ENCODE results near the gene PRDM16.

The PRDM16 gene

GRCh38 chr1:3334366-3334765 is 265.4 kb downstream of the PRDM16 start:
- TF ChIP-seq GATA1 (IDR thresholded peaks at IDR 0.05; ENCODE audit: low read depth, low read length), result no peak
- no peak for TF ChIP-seq POLR2A (IDR thresholded peaks at IDR 0.05; ENCODE audit: low read length)
- DNase-seq, result no peak

DNA sequence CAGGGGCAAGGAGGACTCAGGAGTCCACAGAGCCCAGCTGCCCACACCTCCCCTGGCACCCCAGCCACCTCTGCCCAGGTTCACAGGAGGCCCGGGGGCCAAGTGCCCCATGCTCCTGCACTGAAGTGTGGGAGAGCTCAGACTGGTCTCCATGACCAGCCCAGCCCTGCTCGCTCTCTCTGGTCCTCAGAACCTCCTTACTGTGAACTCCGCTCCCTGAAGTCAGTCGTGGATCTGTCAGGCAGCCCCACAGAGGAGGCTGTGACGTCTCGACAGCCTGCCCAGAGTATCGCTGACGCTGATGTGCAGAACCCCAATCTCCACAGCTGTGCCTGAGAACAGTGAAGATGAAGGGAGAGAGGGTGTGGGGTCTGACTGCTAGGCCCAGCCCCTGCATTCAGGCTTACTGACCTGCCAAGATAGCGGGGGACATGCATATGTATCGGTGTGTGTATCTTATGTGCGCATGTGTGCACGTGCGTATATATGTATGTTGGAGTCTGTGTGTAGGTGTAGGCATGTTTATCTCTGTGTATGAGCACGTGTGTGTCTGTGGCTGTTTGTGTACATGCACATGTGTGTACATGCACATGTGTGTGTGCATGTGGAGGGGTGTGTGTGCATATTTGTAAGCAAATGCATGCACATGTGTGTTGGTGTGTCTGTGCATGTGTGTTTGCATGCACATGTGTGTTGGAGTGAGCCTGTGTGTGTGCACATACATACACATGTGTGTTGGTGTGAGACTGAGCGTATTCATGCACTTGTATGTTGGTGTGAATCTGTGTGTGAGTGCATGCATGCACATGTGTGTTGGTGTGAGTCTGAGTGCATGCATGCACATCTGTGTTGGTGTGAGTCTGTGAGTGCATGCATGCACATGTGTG is 267.0 kb downstream of the PRDM16 start:
- TF ChIP-seq GATA1 (IDR thresholded peaks at IDR 0.05; ENCODE audit: low read depth, low read length) (no peak), POLR2A (IDR thresholded peaks at IDR 0.05; ENCODE audit: low read length) (no peak)
- DNase-seq, result no peak

DNA sequence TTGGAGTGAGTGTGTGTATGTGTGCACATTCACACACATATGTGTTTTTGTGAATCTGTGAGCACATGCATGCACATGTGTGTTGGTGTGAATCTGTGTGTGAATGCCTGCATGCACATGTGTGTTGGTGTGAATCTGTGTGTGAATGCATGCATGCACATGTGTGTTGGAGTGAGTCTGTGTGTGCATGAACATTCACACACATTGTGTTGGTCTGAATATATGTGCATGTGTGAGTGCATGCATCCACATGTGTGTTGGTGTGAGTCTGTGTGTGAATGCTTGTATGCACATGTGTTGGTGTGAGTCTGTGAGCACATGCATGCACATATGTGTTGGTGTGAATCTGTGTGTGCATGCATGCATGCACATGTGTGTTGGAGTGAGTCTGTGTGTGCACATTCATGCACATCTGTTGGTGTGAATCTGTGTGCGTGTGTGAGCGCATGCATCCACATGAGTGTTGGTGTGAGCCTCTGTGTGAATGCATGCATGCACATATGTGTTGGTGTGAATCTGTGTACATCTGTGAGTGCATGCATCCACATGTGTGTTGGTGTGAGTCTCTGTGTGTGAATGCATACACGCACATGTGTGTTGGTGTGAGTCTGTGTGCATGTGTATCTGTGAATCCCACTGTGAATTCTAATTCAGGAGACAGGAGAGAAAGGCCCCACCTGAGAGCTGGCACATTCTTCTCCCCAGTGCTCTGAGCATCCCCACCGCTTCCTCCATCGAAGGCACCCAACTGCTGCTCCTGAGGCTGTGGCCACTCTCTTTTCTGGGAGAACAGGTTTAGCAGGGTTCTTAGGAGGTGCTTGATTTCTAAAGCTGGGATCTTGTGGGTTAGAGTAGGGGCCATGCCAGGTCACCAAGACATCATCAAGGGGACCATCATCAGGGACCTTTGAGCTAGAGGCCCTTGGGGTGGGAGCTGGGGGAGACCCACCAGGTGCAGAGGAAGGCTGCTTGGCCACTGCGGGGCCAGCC is 267.9 kb downstream of the PRDM16 start:
- no peak for DNase-seq
- TF ChIP-seq POLR2A (IDR thresholded peaks at IDR 0.05; ENCODE audit: low read length), result no peak
- no peak for TF ChIP-seq GATA1 (IDR thresholded peaks at IDR 0.05; ENCODE audit: low read depth, low read length)

DNA sequence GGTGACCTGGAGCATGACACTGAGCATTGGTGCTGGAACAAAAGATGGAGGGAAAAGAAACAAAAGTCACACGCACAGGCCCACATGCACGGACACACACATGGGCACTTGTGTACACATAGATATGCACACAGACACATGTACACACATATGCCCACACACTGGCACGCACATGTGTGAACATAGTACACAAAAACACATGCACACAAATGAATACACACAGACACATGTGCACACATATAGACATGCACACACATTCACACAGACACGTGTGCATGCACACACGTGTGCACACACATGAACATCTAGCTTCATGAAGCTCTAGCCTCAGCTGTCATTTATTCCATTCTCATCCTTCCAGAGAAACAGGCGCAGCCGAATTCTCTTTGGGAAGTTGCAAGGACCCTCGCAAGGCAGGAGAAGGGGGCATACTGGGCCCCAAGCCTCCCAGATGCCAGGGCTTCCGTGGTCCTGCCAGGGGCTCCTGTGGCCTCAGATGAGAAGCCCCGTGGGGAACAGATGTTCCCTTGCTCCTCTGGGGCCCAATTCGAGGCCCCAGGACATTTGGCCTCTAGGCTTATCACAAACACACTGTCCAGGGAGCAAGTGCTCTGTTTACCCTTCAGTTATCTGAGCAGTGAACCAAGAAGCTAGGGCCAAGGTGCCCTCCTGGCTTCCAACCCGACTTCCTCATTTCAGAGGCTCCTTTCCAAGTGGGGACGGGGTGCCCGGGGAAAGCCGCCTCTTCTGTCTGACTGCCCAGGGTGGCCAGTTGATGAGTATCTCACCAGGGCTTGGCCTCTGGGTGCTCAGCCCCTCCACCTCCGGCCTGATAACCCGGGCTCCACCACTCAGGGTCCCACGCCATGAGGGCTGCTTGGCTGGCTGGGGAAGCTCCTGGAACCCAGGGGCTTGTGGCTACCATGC is 269.1 kb downstream of the PRDM16 start:
- DNase-seq, result no peak
- TF ChIP-seq POLR2A (IDR thresholded peaks at IDR 0.05; ENCODE audit: low read length) (no peak), GATA1 (IDR thresholded peaks at IDR 0.05; ENCODE audit: low read depth, low read length) (no peak)

- TF ChIP-seq GATA1 (IDR thresholded peaks at IDR 0.05; ENCODE audit: low read depth, low read length), result no peak
- TF ChIP-seq POLR2A (IDR thresholded peaks at IDR 0.05; ENCODE audit: low read length), result no peak
- no peak for DNase-seq
Observed at GRCh38 chr1:3338725-3339070, 269.7 kb downstream of the PRDM16 start.

DNA sequence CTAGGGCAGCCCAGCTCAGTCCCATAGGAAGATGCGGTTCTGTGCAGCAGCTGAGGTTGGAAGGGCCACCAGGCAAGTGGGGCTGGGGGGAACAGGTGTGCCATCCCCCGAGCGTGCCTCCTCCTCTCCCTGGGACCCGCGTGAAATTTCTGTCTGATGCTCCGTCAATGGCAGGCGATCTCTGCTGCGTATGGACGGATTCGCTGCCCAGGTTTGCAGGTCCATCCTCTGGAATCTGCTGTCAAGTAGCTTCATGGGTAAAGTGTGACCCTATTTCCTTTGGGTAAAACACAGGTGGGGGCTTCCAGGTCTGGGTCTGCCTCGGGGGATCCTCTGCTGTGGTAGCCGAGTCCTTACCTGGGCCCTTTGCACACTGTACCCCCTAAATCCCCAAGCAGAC is 270.9 kb downstream of the PRDM16 start:
- TF ChIP-seq GATA1 (IDR thresholded peaks at IDR 0.05; ENCODE audit: low read depth, low read length), result no peak
- no peak for DNase-seq

DNA sequence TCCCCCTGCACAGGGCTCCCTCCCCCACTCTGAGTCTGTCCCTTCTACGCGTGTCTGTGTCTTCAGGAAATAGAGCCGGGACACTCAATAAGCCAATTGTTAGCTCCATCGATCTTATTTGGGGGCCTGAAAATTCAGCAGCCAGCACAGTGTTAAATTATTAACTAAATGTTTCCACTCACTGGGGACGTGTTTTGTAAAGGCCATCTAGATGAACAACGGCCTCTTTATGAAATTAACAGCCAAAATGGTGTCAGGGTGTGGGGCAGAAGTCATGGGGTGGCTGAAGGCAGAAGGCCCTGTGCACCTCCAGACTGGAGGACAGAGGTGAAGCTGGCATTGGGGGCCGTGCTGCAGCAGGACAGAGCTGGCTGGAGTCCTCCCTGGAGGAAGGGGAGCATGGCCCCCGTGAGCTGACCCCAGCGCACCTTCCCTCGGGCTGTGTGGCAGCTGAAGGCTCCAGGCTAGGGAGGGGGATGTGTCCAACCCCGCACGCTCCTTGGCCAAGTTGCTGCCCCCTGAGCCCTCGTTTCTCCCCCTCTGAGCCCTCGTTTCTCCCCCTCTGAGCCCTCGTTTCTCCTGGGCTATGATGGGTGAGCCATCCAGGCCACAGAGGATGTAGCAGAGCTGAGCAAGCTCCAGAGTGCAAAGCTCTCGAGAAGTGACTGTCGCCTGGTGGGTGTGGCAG is 271.7 kb downstream of the PRDM16 start:
- TF ChIP-seq POLR2A (IDR thresholded peaks at IDR 0.05; ENCODE audit: low read length), result no peak
- TF ChIP-seq GATA1 (IDR thresholded peaks at IDR 0.05; ENCODE audit: low read depth, low read length), result no peak
- no peak for DNase-seq

DNA sequence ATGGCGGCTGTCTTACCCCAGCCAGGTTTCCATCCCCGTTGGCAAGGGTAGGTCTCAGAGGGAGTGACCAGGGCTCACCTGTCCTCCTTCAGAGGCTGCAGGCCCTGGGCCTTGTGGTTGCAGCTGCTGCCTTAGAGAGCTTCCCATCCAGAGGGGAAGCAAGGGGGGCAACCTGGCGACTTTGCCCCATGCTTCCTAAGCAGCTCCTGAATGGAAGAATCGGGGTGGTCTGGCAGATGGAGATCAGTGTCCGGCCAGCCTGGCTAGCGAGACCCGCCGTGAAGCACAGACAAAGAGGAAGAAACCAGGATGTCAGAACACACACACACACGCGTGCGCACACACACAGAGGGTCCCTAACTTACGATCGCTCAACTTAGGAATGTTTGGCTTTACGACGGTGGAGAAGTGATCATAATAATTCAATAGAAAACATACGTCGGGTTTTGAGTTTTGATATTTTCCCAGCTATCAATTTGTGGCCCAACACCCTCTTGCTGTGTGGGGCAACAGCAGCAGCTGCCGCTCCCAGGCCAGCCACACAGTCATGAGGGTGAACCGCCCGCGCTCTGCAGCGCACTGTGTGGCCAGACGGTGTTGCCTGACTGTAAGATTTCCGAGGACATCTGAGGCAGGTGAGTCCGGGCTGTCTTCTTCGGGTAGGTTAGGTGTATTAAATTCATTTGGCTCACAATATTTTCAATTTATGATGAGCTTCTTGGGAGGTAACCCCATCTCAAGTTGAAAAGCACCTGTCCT is 272.4 kb downstream of the PRDM16 start:
- no peak for DNase-seq
- TF ChIP-seq GATA1 (IDR thresholded peaks at IDR 0.05; ENCODE audit: low read depth, low read length) (no peak), POLR2A (IDR thresholded peaks at IDR 0.05; ENCODE audit: low read length) (no peak)

DNA sequence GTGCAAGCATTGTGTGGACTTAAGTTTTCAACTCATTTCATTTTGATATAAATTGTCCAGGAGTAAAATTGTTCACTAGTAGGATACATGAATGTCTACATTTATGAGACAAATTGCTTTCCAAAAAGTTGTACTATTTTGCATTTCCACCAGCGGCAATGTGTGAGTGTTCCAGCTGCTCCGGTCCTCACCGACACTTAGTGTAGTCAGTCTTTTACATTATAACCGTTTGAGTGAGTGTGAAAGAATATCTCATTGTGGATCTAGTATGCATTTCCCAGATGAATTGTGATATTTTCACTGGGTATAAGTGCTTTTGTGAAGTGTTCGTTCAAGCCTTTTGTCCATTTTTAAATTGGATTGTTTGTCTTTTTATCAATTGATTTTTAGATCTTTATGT is 274.0 kb downstream of the PRDM16 start:
- TF ChIP-seq POLR2A (IDR thresholded peaks at IDR 0.05; ENCODE audit: low read length) (no peak), GATA1 (IDR thresholded peaks at IDR 0.05; ENCODE audit: low read depth, low read length) (no peak)
- DNase-seq, result no peak

DNA sequence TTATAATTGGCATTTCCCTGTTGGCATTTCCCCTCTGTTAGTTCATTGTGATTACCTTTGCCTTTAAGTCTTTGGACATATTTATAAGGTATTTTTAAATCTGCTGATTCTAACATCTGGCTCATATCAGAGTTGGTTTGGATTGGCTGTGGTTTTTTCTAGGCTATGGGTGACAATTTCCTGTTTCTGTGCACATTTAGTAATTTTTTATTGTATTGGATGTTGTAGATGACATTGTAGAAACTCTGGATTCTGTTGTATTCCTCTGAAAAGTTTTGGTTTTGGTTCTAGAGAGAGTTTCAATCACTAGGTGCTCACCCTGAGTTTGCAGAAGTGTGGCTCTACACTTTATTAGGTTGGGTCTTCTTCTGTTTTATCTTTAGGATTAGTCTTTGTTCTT is 275.4 kb downstream of the PRDM16 start:
- no peak for DNase-seq

GRCh38 chr1:3345792-3346191 is 276.8 kb downstream of the PRDM16 start:
- no peak for DNase-seq
- TF ChIP-seq GATA1 (IDR thresholded peaks at IDR 0.05; ENCODE audit: low read depth, low read length), result no peak
- no peak for TF ChIP-seq POLR2A (IDR thresholded peaks at IDR 0.05; ENCODE audit: low read length)

More for the DNA sequence above, 275.4 kb downstream of the PRDM16 start:
- TF ChIP-seq POLR2A (IDR thresholded peaks at IDR 0.05; ENCODE audit: low read length) (no peak), GATA1 (IDR thresholded peaks at IDR 0.05; ENCODE audit: low read depth, low read length) (no peak)

- DNase-seq, result no peak
- no peak for TF ChIP-seq GATA1 (IDR thresholded peaks at IDR 0.05; ENCODE audit: low read depth, low read length)
- TF ChIP-seq POLR2A (IDR thresholded peaks at IDR 0.05; ENCODE audit: low read length), result no peak
Observed at GRCh38 chr1:3346478-3346877, 277.5 kb downstream of the PRDM16 start.

Data from erythroblast (primary cell).